Measurements from ENCODE around the gene CAV2.

The CAV2 gene

GRCh38 chr7:116496653-116497052 lies 2.9 kb upstream of the CAV2 start:
- no peak for DNase-seq

- DNase-seq = no peak
Observed at GRCh38 chr7:116497708-116498107, 1.8 kb upstream of the CAV2 start.

- DNase-seq = peak in 1 of 2 donors; percentile 26
Observed at GRCh38 chr7:116500078-116500853, 728 bp downstream of the CAV2 start.

- no peak for DNase-seq
Observed at GRCh38 chr7:116501425-116502167, 2.1 kb downstream of the CAV2 start.

- DNase-seq = no peak
Observed at GRCh38 chr7:116502201-116503096, 2.9 kb downstream of the CAV2 start.

- DNase-seq = no peak
Observed at GRCh38 chr7:116503835-116504234, 4.3 kb downstream of the CAV2 start.

- no peak for DNase-seq
Observed at GRCh38 chr7:116505278-116505677, 5.7 kb downstream of the CAV2 start.

- no peak for DNase-seq
Observed at GRCh38 chr7:116505823-116506222, 6.3 kb downstream of the CAV2 start.

- no peak for DNase-seq
Observed at GRCh38 chr7:116509982-116510579, 10.5 kb downstream of the CAV2 start.

GRCh38 chr7:116510795-116511194 lies 11.3 kb downstream of the CAV2 start:
- no peak for DNase-seq

GRCh38 chr7:116511552-116512519 lies 12.3 kb downstream of the CAV2 start:
- DNase-seq = peak; percentile 16 to 62

GRCh38 chr7:116512520-116513188 lies 13.1 kb downstream of the CAV2 start:
- DNase-seq = no peak

GRCh38 chr7:116515584-116515983 lies 16.0 kb downstream of the CAV2 start:
- no peak for DNase-seq

GRCh38 chr7:116516324-116516723 lies 16.8 kb downstream of the CAV2 start:
- no peak for DNase-seq

GRCh38 chr7:116517626-116518025 lies 18.1 kb downstream of the CAV2 start:
- DNase-seq = no peak

- no peak for DNase-seq
Observed at GRCh38 chr7:116518961-116519360, 19.4 kb downstream of the CAV2 start.

- DNase-seq = no peak
Observed at GRCh38 chr7:116521046-116521664, 21.6 kb downstream of the CAV2 start.

GRCh38 chr7:116522247-116522646 lies 22.7 kb downstream of the CAV2 start:
- DNase-seq = no peak

- DNase-seq = no peak
Observed at GRCh38 chr7:116524221-116524608, 24.7 kb downstream of the CAV2 start.

GRCh38 chr7:116524609-116525297 lies 25.2 kb downstream of the CAV2 start, which contains the start of gene CAV1:
Gene CAV1 (plus strand): TSS chr7:116525036. CDS start chr7:116525063, 27 bp downstream.
- DNase-seq = peak; percentile 21 to 37

Measured in CD4-positive, alpha-beta T cell treated with Interleukin-4 for 1 hour (primary cell).